Activated CD4-positive, alpha-beta T cell treated with anti-CD3 and anti-CD28 coated beads, Interleukin-2, amount 50 U/mL, for 1 hour (primary cell): ENCODE data around the gene NDUFV3.
A peak's percentile ranks its signal among the peaks of the same experiment; 100 is the strongest.
"Not testable (repeated sequence)": the region's sequence is repeated elsewhere in the genome, so short reads cannot be mapped to it uniquely, and the experiment has no call there.

ENCODE experiments used
- DNase-seq: peaks from one replicate; pipeline ENCODE4 v3.0.0-alpha.2; 2020

Gene NDUFV3

DNA sequence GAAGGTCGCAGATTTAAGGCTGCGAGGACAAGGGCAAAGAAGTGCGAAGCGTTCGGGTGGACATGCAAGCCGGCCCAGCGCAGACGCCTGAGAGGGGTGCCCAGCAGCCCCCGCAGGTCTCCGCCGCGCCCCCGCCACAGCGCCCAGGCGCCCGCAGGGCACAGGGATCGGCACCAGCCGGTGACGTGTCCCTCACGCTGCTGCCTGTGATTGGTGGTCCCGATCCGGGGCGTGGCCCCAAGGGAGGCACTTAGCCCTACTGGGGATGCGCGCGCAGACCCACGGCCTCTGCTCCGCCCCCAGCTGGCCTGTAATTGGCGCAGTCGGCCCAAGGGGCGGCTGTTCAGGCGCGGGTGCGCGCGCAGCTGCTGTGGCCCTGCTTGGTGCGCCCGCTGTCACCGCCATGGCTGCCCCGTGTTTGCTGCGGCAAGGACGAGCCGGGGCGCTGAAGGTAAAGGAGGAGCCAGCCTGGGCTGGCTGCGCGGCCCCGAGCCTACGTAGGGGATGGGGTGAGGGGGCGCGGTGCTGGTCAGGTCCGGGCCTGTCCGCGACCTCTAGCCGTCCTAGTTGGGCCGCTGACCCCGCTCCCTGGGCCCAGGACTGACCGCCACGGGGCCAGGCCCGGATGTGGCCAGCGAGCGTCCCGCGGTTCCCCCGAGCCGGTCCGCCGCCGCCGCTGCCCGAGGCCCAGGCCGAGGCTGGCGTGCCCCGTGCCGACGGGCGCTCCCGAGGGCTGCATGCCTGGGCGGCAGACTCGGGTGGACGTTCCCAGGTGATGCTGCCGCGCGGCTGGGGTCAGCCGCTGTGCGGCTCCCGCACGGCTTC lies at the start of gene NDUFV3:
NDUFV3 (plus strand) TSS at position 379 of the 825 bp plus-strand sequence; CDS start at position 404, 25 bp downstream.
- peak; percentile 100 for DNase-seq

DNA sequence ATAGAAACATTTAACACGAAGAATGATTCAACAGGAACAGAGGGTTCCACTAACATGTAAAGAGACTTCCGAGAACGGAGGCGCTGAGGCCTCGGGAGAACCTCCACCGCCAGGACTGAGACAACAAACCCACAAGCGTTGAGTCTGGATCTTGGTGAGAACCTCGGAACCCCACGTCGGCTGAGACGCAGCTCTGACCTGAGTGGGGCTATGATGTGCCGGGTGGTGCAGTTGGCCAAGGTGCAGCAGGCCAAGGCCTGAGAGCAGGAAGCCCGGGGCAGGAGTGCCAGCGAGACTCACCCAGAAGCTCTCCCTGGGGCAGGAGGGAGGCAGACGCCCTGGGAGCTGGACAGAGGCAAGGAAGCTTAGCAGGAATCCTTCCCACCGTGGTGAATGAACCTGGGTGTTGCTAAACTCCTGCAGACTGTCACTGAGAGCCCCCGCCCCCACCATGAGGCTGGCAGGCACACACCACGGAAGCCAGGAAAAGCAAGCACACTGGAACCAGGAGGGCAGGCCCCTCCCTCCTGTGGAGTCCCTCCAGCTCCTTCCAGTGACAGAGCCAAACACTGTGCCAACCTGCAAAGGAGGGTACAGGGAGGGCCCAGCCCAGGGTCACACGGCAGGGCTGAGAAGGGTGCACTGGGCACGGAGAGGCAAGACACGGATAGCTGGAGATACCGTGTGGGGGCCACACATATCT lies 48.5 kb upstream of the NDUFV3 start:
- no peak for DNase-seq

DNA sequence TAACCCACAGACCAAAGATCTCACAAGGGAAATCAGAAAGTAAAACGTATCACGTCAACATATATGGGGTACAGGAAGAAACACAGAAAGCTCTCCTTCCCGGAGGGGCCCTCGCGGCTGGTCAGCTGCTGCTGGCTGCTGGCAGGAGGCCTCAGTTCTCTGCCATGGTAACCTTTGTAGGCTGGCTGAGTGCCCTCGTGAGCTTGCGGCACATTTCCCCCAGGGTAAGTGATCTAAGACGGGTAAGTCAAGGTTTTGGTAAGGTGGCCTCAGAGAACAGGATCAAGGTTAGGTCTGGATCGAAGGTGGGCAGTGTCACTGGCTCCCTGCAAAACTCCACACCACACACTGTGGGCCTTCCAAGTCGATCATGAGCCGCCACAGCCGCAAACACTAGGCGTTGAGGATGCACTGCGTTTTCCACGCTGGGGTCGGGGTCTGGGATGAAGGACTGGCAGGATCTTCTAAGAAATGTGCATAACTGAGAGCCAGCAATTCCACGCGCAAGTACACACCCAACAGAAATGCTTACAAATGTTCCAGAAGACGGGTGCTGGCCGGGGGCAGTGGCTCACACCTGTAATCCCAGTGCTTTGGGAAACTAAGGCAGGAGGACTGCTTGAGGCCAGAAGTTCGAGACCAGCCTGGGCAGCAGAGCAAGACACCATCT lies 47.7 kb upstream of the NDUFV3 start:
- DNase-seq = no peak

DNA sequence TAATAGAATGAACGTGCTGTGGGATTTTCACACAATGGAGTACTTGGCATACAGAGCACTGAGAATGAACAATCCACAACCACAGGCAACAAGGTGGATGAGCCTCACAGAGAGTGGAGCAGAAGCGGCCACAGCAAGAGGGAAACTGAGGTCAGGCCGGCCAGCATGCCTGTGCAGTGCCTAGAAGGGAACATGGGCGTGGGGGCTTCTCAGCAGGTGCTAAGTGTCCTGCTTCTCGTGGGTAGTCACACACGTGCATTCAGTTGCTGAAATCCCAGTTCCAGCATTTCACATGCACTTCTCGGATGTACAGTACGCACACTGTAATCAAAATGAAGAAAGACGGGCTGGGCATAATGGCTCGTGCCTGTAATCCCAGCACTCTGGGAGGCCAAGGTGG lies 46.9 kb upstream of the NDUFV3 start:
- no peak for DNase-seq

DNA sequence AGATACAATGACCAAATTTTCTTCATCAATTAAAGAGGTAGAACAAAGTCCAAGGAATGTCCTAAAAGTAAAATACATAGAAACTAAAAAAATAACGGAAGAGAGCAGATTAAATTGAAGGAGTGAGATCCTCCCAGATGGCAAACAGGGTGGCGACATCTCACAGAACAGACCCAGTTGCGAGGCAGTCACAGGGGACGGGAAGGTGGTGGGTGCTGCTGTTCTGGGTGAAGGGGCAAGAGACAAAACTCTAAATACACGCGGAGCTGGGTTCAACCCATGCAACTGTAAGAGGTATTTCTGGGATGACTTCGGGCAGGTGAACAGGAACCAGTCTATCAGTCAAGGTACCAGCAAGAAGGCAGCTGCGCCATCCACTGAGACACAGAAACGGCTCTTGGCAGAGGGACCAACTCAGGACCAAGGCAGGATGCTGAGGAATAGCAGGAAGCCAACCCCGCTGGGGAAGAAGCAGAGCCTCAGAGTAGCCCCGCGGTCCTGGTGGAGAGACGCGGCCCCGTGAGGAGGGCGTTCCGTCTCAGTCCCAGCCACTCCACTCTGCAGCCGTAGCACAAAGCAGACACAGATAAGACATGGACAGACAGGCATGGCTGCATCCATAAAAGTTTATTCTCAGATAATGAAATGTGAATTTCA lies 45.9 kb upstream of the NDUFV3 start:
- no peak for DNase-seq

DNA sequence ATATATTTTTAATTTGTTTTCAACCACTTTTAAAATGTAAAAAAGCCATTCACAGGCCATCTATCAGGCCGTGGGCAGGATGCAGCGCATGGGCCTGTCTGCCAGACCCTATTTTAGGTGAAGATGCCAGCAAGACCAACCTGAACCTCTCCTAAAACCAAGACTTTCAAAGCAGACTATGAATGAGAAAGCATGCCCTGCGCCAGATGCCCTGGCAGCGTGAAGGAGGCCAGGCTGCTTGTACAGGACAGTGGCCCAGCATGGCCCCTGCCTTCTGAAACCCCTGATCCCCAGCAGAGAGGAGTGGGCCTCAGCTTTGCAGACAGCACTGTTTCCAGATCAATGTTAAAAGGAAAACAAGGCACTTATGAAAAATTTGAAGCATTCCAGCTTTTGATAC lies 45.4 kb upstream of the NDUFV3 start:
- no peak for DNase-seq

DNA sequence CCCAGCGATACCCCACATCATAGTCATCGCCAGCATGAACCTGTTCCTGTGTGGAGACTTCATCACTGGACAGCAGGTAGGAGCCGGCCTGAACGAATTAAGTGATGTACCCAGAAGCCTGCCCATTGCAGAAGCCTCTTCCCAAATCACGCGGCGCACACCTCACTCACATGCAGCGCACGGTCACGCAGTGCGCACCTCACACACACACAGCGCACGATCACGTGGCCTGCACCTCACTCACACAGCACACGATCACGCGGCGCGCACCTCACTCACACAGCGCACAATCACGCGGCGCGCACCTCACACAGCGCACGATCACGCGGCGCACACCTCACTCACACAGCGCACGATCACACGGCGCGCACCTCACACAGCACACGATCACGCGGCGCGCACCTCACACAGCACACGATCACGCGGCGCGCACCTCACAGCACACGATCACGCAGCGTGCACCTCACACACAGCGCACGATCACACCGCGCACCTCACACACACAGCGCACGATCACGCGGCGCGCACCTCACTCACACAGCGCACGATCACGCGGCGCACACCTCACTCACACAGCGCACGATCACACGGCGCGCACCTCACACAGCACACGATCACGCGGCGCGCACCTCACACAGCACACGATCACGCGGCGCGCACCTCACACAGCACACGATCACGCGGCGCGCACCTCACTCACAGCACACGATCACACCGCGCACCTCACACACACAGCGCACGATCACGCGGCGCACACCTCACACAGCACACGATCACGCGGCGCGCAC lies 44.8 kb upstream of the NDUFV3 start:
- DNase-seq = not testable (repeated sequence)

DNA sequence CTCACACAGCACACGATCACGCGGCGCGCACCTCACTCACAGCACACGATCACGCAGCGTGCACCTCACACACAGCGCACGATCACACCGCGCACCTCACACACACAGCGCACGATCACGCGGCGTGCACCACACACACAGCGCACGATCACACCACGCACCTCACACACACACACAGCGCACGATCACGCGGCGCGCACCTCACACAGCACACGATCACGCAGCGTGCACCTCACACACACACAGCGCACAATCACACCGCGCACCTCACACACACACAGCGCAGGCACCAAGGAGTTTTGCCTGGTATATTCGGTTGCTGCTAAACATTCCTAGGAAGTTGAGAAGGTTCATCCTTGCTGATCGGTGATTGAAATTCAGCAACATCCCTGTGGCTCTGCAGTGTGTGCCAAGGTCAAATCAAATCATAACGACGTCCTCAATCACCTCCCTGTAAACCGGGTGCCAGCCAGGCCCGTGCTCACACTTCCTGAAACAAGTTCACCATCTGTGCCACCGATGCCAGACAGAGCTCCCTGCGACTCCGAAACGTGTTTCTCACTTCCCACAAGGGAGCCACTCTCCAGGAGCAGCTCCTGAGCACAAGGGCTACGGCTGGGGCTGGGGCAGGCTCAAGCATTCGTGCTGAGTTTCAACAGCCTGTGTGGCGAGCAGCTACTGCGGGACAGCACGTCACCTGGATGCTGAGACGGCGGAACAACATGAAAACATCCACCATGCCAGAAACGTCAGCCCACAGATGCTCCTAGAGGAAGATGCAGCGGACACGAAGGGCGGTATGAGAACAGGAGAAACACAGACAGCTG lies 44.0 kb upstream of the NDUFV3 start:
- DNase-seq = no peak

DNA sequence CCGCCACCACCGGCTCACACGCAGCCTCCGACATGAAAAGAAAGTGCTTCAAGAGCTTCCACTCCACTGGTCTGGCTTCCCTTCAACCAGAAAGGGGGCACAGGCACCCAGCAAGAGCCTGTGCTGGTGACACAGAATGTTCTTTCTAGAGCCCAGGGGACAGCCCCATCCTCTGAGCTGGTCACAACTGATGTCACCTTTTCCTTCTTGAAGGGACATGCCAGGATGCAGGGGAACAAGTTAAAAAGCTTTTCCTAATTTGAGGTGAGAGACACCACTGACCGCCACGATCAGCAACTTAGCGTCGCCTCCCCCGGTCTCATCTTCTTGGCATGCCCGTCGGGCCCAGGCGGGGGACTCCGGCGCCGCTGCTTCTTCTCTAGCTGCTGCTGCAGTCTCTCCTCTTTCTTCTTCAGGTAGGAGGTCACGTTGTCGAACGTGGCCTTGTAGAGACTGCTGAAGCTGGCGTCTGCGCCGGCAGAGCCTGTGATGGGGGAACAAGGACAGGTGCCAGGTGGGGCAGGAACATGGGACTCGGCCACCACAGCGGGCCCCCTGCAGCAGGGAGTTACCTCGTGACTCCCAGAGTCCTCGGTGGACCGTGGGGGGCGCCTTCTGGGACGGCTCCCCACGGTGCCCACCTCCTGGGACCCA lies 43.2 kb upstream of the NDUFV3 start:
- no peak for DNase-seq

DNA sequence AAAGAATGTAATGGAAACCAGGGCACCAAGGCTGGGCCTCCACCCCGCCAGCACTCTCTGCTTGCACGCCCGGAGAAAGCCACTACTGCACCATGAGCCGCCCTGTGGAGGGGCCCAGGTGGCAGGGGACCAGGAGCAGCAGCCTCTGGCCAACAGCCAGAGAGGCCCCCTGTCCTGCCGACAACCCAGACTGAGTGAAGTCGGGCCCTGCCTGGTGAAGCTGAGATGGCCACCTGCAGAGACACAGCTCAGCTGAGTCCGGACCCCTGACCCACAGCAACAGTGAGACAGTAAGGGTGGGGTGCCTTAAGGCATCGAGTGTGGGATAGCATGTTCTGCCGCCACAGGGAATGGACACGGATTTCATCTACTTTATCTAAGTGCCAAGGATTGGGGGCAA lies 42.6 kb upstream of the NDUFV3 start:
- DNase-seq = no peak

DNA sequence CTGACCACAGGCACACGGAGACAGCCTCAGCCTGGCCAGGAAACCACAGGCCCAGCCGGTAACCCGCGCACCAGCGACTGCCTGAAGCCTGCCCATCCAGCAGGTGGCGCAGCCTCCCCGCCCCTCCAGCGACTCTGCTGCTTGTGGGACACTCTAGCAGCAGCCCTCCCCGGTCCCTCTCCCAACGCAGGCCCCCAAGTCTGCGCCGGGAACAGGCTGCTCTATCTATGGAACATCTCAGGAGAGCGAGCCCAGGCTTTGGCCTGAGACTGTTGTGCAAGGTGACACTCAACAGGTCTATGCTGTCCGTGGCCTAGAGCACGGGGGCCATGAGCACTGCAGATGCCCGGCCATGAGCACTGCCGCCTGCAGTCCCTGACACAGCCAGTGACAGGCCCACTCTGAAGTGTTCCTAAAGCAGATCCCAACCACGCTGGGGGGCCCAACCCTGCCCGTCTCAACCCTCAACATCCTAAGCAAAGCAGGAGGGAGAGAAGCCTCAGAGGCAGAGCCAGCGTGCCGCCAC lies 42.2 kb upstream of the NDUFV3 start:
- DNase-seq = peak; percentile 25

DNA sequence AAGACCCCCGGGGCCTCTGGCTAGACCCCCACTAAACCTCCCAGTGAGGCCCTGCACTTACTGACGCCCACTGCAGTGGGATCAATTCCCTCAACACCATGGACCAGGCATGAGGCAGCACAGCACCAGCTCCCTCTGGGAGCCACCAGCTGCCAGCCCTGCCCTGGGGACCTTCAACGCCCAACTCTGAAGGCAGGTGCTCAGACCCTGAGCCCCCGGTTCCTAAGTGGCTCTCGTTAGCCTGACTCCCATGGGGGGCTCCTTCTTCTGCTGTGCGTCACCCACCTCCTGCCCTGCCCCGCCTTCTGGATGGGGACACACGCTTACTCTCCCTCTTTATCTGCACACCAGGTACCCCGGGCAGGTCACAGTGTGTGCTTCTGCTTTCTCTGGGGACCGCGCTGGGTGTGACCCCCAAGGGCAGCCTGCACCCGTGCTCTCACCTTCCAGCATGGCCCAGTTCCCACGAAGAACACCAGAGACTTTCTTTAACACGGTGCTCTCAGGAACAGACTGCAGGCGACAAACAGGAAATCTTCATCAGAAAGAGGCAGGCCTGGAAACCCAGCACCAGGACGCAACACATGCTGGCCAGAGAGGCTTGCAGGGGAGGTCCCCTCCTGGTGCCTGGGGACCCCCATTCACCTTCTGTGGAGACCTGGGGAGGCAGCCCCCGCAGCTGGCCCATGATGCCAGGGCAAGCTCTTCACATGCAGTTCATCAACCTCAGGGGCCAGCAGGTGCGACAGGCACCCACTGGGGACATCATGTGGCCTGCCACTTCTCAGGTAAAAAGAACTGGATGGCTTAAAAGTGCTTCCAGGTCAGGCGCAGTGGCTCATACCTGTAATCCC lies 41.1 kb upstream of the NDUFV3 start:
- DNase-seq = no peak

DNA sequence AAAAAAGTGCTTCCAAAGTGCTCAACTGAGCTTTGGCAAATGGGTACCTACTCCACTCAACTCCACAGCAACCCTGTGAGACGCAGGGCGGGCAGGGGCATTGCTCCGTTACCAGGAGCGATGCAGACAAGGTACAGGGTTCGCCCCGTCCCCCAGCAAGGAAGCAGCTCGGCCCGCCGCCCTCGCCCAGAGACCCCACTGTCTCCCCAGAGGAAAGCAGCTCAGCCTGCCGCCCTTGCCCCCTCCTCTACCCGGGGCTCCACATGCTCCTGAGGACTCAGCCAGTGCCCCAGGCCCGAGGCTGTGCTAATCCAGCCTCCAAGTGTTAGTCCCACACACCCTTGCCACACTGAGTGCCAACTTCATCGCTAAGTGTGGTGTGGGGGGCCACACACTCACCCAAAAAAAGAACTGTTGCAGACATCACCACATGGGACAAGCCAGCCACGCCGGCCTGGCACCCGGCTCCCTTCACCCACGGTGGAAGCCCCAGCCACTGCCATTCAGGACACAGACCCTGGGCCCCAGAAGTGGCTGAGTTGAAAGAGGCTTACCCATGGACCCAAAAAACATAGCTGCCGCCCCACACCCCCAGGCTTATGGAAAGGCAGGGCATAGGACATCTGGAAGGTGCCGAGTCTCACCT lies 40.1 kb upstream of the NDUFV3 start:
- no peak for DNase-seq

DNA sequence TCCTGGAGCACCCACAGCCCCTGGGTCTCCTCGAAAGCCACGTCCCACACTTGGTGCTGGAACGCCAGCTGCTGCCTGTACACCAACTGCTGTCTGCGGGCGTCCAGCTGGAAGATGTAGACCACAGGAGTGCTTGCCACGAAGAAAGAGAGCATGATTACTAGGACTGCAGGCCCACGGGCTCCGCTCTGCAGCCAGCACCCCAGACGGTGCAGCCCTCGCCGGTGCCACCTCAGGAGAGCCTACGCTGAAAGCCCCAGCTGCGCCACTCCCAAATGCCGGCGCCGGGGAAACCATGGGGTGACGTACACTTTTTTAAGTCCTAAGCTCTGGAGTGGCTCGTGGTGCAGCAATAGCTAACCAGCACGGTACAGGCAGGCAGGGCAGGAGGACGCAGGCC lies 39.5 kb upstream of the NDUFV3 start:
- no peak for DNase-seq

DNA sequence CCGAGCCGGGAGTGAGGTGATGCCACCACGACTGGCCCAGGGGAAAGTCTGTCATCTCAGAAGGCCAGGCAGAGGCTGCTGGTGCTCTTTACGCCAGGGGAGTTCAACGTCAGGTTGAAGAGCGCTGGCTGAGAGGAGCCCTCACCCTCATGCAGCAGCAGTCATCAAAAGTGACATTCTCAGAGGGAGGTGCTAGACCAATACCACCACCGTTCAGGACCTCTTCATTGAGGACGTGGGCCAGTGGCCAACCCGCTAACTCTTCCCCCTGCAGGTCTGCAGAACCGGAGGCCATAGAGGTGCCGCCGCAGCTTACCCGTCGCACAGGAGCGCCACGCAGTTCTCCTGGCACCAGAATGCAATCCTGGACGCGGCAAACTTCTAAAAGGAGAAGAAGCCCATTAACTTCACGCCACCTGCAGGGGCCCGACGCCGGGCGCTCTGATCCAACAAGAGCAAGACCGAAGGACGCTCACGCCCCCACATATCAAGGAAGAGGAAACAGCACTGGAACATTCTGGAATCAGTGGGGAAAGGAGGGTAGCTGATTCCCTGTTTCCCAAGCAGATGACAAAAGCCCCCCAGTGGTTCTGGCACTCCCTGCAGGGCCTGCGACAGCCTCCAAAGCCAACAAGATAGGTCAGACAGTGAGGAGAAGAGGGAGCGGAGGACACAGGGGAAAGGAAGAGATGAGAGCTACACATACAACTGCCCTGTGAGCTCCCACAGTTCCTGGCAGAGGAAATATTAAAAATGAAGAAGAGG lies 38.7 kb upstream of the NDUFV3 start:
- DNase-seq = no peak

DNA sequence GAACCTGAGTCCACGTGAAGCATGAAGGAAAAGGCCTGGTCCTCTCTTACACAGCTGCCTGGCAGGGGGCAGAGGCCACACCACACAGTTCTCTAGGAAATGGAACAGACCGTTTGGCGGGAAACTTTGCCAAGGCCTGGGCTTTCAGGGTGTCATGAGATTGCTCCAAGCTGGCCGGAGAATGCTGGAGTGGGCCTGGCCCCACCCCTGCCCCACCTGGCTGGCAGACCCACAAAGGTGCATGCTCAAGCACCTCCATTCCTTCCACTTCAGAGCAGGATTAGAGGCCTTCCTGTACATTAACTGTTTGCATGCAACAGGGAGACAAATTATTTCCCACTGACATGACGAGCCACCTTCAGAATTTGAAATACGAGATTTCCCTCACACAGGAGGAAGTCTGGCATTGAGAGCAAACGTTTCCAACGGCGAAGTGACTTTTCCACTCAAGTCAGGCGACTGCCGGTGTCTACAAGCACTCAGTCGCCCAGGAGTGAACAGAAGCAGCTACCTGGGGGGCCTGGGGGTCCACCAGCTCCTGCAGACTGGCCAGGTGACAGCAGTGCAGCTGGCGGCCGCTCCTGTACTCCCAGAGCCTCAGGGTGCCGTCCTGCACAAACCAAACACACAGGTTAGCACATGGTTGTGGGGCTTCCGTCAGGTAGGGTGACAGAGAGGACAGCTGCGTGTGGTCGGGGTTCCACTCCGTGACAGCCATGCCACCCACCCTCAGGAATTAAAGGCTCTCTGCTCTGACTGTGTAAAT lies 37.8 kb upstream of the NDUFV3 start:
- DNase-seq = no peak

DNA sequence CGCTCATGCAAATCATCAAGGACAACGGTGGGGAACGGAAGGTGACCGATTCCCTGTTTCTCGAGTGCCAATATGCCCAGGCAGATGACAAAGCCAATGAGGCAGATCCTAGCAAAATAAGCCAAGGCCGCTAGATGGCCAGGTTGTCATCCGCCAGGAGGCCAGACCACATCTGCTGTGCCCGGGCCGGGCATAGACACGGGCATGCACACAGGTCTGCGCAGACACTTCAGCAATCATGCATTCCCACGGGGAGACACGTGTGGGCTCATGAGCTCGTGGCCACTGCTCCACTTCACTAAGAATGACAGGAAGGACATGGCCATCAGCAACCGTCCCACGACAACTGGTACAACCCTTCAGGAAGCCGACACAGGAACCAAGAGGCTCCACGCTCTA lies 37.2 kb upstream of the NDUFV3 start:
- no peak for DNase-seq

DNA sequence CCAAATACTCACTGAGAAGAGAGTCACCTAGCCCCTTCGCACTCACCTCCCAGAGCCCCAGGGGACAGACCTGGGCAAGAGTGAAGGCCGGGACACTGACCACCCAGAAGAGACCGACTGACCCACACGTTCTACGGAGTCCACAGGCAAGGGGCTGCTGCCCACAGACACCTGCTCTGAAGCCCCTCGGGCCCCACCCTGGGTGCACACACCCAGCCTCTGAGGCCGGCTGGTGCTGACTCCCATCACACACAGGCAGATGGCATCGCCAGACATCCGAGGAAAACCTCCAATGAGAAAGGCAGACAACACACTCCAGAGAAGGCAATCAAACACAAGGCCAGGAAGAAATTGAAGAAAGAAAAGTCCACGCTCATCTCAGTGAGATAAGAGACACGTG lies 35.9 kb upstream of the NDUFV3 start:
- no peak for DNase-seq
